ENCODE results near the gene LRFN3.
"Not testable (repeated sequence)": the region's sequence is repeated elsewhere in the genome, so short reads cannot be mapped to it uniquely, and the experiment has no call there.

The LRFN3 gene

DNA sequence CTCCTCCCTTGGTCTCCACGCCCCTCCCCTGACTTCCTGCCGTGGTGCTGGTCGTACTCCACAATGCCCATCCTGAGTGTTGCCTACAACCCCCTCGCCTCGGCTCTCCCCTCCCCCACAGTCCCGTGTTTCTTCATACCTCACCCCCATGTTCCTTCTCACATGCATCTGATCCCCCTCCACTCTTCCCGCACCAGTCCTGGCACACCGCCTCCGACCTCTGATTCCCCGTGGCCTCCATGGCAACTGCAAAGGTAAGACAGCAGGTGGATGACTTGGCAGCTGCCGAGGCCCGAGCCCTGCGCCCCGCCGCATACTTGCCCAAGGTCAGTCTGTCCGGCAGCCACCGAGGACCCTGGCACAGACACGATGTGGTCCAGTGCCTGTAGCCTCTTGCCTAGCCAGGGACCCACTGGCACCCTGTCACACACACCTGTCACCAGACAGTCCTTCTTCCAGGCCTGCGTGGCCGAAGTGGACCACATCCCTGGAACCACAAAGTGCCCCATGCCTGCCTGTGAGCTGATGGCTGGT lies 42.7 kb downstream of the LRFN3 start:
- DNase-seq, result no peak

- DNase-seq, result not testable (repeated sequence)
These were observed 44.8 kb downstream of the LRFN3 start for GRCh38 chr19:35980997-35981396.

DNA sequence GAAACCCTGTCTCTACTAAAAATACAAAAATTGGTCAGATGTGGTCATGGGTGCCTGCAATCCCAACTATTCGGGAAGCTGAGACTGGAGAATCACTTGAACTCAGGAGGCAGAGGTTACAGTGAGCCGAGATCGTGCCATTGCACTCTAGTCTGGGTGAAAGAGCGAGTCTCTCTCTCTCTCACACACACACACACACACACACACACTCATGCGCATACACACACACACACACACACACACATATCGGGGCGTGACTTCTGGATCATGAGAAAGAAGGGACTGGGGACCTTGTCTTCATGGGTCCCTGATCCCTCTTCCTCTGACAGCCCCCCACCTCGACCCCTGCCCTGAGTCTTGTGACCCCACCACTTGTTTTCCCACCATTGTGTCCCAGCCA lies 47.0 kb downstream of the LRFN3 start:
- no peak for DNase-seq

- no peak for DNase-seq
These were observed 49.9 kb downstream of the LRFN3 start for GRCh38 chr19:35986111-35986510.

DNA sequence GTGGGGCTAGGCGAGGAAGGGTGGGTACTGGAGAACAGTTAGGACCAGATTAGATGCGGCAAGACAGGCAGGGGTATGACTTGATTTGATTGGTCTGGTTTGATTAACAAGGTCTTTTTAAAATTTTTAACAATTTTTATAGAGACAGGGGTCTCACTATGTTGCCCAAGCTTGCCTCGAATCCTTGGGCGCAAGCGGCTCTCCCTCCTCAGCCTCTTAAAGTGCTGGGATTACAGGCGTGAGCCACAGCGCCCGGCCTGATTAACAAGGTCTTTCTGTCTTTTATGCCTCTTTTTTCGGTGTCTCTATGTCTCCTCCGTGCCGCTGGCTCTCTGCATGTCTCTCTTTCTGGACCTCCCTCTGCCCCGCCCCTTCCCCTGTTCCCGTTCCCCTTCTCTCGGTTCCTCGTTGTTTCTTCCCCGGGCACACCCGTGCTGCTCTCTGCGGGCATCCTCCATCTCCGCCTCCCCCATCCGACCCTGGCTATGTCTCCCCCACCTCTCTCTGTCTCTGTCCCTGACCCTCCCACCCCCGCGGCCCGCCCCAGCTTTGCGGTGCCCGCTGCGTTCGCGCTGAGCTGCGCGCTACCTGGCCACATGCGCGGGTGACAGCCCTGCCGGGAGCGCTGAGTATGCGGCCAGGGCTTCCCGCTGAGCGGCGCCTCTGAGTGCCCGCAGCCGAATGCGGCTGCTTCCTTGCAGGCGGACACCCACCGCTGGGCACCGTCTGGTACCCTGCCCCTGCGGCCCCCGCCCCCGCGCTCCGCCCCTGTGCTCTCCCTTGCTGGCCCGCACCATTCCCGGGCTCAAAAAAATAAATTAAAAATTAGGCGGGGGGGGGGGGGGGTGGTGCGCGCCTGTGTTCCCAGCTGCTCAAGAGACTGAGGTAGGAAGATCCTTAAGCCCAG lies 50.7 kb downstream of the LRFN3 start:
- DNase-seq, result peak; percentile 11

DNA sequence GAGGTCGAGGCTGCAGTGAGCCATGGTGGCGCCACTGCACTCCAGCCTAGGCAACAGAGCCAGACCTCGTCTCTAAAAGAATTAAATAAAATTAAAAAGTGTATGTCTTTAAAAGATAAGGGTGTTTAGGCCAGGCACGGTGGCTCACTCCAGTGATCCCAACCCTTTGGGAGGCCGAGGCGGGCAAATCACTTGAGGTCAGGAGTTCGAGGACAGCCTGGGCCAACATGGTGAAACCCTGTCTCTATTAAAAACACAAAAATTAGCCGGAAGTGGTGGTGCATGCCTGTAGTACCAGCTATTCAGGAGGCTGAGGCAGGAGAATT lies 51.4 kb downstream of the LRFN3 start:
- DNase-seq, result no peak

DNA sequence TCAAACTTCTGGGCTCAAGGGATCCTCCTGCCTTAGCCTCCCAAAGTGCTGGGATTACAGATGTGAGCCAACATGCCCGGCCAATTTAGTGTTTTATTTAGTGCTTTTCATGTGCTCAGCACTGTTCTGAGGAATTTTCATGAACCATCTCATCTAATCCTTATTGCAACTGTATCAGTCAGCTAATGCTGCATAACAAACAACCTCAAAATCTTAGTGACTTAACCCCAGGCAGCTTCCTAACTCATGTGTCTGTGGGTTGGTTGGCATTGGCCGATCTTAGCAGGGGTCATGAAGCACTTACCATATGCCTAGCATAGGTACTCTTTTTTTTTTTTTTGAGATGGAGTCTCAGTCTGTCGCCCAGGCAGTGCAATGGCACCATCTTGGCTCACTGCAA lies 52.6 kb downstream of the LRFN3 start:
- no peak for DNase-seq

DNA sequence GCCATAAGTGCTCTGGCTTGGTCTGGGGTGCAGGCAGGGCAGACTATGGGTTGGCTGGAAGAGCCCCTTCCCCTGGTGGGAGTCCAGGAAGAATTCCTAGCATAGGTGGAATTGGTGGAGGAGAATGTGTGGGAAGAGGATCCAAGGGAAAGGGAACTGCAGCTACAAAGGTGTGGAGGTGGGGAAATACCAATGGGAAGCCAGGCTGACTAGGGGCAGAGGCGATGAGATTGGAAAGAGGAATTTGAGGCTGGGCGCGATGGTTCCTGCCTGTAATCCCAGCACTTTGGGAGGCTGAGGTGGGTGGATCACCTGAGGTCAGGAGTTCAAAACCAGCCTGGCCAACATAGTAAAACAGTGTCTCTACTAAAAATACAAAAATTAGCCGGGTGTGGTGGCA lies 54.0 kb downstream of the LRFN3 start:
- DNase-seq, result no peak

DNA sequence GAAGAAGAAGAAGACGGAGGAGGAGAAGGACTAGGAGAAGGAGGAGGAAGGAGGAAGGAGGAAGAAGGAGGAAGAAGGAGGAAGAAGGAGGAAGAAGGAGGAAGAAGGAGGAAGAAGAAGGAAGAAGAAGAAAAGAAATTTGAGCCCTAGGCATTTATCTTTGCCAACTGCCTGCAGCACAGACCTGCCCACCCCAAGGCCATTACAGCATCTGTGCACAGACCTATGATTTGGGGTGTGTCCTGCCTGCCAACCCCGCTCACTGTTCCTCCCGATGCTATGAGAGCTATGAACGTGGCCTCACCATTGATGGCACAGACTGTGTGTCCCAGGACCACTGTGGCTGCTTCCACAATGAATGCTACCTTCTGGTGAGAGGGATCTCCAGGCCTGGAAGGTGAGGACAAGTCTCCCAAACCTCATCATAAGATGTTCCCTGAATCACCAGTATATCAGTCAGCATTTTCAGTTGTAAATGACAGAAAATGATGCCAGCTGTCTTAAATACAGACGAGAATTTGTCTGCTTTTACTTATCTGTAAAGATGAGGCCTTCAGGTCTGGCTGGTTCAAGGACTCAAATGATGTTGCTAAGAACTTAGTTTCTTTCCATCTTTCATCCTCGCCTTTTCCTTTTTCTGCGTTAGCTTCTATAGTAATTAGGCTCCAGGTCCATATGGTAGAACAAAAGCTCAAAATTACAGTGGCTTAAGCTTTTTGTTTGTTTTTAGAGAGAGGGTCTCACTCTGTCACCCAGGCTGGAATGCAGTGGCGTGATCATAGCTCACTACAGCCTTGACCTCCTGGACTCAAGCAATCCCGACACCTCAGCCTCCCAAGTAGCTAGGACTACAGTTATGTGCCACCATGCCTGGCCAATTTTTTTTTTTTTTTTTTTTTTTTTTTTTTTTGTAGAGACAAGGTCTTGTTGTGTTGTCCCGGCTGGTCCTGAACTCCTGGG lies 54.9 kb downstream of the LRFN3 start:
- DNase-seq, result no peak

- no peak for DNase-seq
These were observed 55.7 kb downstream of the LRFN3 start for GRCh38 chr19:35991731-35992450.

GRCh38 chr19:35992907-35993765 lies 57.0 kb downstream of the LRFN3 start:
- no peak for DNase-seq

DNA sequence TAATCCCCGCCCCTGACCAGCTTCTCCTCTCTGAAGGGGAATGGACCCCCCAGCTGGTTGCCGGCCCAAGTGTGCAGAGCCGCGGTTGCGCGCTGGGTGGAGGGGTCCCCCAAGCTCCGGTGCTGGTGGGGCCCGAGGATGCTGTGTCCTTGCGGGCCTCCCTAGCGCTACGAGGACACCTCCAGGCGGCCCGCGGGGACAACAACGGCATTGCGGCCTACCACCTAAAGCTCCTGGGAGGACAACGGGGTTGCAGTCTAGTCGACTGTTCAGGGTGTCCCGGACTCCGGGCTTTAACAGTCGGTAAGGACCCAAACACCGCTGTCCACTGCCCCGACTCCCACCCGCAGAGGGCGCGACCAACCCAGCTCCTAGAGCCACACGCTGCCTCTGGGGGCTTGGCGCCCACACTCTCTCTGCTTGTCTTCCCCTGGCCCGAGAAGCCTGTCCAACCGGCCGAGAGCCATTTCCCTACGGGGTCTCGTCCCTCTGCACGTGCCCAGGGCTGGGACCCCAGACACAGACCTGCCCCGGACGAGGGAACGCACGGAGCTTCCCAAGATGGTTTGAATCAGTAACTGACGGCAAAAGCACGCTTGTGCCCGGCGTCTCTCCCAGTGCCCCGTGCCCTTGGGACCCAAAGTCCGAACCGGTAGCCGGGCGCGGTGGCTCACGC lies 57.9 kb downstream of the LRFN3 start:
- no peak for DNase-seq
